ENCODE measurements around the gene KLHL17.
"Not testable (repeated sequence)": the region's sequence is repeated elsewhere in the genome, so short reads cannot be mapped to it uniquely, and the experiment has no call there.

KLHL17 gene

GRCh38 chr1:982765-983436 lies 22.5 kb downstream of the KLHL17 start:
- no peak for DNase-seq

- DNase-seq, result peak in 1 of 2 donors; percentile 27
Measured at GRCh38 chr1:983798-984475, 23.6 kb downstream of the KLHL17 start.

- DNase-seq, result no peak
Measured at GRCh38 chr1:984476-984814, 24.1 kb downstream of the KLHL17 start.

GRCh38 chr1:985126-985525 lies 24.7 kb downstream of the KLHL17 start:
- DNase-seq, result no peak

GRCh38 chr1:988061-988460 lies 27.7 kb downstream of the KLHL17 start:
- DNase-seq, result not testable (repeated sequence)

- not testable (repeated sequence) for DNase-seq
Measured at GRCh38 chr1:991275-991674, 30.9 kb downstream of the KLHL17 start.

GRCh38 chr1:991895-992294 lies 31.5 kb downstream of the KLHL17 start:
- no peak for DNase-seq

GRCh38 chr1:992362-992761 lies 32.0 kb downstream of the KLHL17 start:
- DNase-seq, result no peak

- no peak for DNase-seq
Measured at GRCh38 chr1:993379-993995, 33.1 kb downstream of the KLHL17 start.

GRCh38 chr1:994546-994945 lies 34.2 kb downstream of the KLHL17 start:
- DNase-seq, result not testable (repeated sequence)

GRCh38 chr1:995665-996633 lies 35.6 kb downstream of the KLHL17 start:
- DNase-seq, result no peak

- no peak for DNase-seq
Measured at GRCh38 chr1:996851-997712, 36.7 kb downstream of the KLHL17 start.

GRCh38 chr1:997713-997992 lies 37.3 kb downstream of the KLHL17 start:
- DNase-seq, result no peak

GRCh38 chr1:997993-998744 lies 37.8 kb downstream of the KLHL17 start:
- no peak for DNase-seq

- no peak for DNase-seq
Measured at GRCh38 chr1:998745-998994, 38.3 kb downstream of the KLHL17 start.

GRCh38 chr1:998995-999724 lies 38.8 kb downstream of the KLHL17 start:
- DNase-seq, result no peak

- peak in 1 of 2 donors; percentile 56 for DNase-seq
Measured at GRCh38 chr1:999725-1000356, 39.5 kb downstream of the KLHL17 start, which contains the start of gene HES4. HES4 (minus strand) TSS chr1:1000097; CDS start chr1:999973, 124 bp downstream.

GRCh38 chr1:1000357-1001056 lies 40.1 kb downstream of the KLHL17 start:
- DNase-seq, result peak in 1 of 2 donors; percentile 65

GRCh38 chr1:1001057-1001783 lies 40.8 kb downstream of the KLHL17 start:
- DNase-seq, result no peak

Data from bone marrow (tissue), 2 donors.